HG03442 (cell line): ENCODE results near the gene ERH.
"Not testable (repeated sequence)": the region's sequence is repeated elsewhere in the genome, so short reads cannot be mapped to it uniquely, and the experiment has no call there.

ENCODE experiments used
- ATAC-seq: cut with Tn5 transposase; IDR thresholded peaks from one replicate; pipeline ENCODE4 v1.9.1; 2021; ENCODE audit warnings: mild to moderate bottlenecking, moderate library complexity; ENCODE audit not compliant: unreplicated experiment

Gene ERH

DNA sequence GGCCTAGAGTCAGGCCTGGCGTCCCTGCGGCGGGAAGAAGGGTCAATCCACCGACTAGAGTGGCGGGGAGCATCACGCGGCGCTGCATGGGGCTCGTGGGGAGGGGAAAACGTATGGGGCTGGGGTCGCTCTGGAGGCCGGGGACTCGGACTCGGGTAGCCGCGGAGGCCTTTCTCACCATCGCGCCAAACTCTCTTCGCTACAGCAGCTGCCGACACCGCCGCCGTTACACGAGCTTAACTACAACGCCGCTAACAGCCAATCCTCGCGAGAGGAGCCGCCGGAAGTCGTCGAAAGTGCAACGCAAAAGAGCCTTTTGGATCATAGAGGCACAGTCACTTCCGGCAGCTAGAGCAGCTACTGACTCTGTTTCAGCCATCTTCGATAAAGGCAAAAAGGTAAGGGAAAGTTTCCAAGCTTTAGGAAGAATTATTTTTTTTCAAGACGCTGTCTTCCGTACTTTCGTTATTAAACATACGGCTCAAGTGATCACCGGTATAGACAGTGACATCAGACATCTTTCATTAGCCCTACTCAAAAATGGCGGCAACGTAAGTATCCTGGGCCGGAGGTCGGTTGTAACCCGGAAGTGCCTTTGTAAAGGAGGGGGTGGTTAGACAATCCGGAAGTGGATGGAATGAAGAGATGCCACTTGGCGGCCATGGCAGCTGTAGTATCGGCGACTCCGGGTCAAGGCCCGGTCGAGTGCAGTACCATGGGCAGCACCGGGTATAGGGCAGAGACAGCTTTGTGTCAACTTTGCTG is at the start of gene ERH, which contains the start of gene SLC39A9:
Gene ERH, minus strand, starts transcription at position 247 of the 765 bp plus-strand sequence. Its CDS starts 66 bp downstream, at position 181.
Gene SLC39A9, plus strand, starts transcription at position 640 of the 765 bp plus-strand sequence. CDS start 678 bp downstream, outside the sequence.
- ATAC-seq, result peak; percentile 80

DNA sequence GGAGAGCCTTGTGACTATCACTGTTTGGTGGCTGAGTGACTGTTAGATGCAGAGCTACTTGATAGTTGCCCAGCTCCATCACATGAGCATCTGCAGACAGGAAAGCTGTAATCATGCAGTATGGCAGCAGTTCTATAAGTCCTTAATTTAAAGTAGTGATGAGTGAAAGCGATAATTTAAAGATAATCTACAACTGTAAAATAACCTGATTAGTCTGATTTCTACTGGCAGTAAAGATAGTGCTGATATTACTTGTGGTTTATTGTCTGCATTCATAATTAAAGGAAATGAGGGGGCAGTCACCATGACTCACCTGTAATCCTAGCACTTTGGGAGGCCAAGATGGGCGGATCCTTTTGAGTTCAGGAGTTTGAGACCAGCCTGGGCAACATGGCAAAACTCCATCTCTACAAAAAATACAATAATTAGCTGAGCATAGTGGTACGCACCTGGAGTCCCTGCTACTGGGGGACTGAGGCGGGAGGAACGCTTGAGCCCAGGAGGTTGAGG is 45.3 kb upstream of the ERH start:
- no peak for ATAC-seq

DNA sequence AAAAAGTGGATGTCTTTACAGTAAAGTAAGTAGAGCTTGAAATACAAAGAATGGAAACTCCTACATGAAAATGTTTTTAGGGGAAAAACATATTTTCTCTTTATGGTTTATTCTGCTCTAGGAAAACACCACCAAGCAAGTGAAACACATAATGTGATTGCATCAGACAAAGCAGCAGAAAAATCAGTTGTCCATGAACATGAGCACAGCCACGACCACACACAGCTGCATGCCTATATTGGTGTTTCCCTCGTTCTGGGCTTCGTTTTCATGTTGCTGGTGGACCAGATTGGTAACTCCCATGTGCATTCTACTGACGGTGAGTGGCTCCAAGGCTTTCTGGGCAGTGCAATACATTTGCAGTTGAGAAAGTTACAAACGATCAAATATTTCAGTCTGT is 43.8 kb upstream of the ERH start:
- ATAC-seq, result peak; percentile 60

DNA sequence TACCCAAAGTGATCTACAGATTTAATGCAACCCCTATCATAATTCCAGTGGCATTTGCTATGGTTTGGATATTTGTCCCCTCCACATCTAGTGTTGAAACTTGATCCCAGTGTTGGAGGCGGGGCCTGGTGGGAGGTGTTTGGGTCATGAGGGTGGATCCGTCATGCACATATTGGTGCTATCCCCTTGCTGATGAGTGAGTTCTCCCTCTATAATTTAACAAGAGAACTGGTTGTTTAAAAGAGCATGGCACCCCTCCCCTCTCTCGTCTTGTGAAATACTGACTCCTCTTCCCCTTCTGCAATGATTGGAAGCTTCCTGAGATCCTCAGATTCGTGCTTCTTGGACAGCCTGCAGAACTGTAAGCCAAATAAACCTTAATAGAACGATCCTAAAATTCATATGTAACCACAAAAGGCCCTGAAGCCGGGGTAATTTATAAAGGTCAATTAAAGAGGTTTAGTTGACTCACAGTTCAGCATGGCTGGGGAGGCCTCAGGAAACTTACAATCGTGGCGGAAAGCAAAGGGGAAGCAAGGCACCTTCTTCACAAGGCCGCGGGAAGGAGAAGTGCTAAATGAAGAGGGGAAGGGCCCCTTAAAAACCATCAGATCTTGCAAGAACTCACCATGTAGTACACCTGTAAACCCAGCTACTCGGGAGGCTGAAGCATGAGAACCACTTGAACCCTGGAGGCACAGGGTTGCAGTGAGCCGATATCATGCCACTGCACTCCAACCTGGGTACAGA is 41.6 kb upstream of the ERH start:
- no peak for ATAC-seq

DNA sequence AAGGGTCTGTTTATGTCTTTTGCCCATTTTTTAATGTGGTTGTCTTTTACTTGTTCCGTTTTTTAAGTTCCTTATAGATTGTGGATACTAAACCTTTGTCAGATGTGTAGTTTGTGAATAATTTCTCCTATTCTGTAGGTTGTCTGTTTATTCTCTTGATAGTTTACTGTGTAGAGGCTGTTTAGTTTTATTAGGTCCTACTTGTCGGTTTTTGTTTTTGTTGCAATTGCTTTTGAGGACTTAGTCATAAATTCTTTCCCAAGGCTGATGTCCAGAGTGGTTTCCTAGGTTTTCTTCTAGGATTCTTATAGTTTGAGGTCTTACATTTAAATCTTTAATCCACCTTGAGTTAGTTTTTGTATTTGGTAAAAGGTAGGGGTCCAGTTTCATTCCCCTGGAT is 34.3 kb upstream of the ERH start:
- ATAC-seq, result no peak

DNA sequence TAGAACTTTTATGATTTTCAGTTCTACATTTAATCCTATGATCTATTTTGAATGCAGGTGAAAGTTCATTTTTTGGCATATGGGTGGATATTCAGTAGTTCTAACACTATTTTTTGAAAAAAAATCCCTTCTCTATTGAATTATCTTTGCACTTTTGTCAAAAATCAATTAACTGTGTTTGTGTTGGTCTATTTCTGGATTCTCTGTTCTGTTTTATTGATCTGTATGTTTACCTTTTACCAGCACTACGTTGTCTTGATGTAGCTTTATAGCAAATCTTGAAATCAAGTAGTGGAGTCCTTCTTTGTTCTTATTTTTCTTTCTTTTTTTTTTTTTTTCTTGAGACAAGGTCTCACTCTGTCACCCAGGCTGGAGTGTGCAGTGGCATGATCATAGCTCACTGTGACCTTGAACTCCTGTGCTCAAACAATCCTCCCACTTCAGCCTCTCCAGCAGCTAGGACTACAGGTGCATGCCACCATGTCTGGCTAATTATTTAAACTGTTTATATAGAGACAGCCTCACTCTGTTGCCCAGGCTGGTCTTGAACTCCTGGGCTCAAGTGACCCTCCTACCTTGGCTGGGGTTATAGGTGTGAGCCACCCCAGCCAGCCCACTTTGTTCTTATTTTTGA is 32.3 kb upstream of the ERH start:
- no peak for ATAC-seq

DNA sequence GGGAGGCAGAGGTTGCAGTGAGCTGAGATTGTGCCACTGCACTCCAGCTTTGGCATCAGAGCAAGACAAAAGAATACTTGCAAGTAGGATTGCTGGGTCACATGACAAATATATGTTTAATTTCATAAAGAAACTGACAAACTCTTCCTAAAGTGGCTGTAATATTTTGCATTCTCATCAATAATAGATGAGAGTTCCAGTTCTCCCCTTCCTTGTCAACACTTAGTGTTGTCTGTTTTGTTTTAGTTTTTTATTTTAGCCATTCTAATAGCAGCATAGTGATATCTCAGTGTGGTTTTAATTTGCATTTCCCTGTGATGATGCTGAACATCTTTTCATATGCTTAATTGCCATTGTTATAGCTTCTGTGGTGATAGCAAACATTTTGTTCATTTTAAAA is 31.5 kb upstream of the ERH start:
- ATAC-seq, result no peak

DNA sequence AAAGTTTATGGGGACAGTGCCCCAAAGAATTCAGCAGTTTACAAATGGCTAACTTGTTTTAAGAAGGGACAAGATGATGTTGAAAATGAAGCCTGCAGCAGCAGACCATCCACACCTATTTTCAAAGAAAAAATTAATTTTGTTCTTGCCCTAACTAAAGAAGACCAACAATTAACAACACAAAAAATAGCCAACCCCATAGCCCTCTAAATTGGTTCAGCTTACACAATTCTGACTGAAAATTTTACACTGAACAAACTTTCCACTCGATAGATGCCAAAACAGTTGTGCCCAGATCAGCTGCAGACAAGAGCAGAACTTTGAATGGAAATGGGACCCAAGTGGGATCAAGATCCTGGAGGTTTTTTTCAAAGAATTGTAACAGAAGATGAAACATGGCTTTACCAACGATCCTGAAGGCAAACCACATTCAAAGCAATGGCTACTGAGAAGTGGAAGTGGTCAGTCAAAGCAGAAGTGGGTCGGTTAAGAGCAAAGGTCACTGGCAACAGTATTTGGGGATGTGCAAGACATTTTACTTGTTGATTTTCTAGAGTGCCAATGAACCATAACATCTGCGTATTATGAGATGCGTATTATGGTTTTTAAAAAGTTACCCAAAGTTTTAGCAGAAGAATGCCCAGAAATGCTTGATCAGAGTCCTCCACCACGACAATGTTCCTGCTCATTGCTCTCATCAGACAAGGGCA is 30.3 kb upstream of the ERH start:
- ATAC-seq, result no peak

DNA sequence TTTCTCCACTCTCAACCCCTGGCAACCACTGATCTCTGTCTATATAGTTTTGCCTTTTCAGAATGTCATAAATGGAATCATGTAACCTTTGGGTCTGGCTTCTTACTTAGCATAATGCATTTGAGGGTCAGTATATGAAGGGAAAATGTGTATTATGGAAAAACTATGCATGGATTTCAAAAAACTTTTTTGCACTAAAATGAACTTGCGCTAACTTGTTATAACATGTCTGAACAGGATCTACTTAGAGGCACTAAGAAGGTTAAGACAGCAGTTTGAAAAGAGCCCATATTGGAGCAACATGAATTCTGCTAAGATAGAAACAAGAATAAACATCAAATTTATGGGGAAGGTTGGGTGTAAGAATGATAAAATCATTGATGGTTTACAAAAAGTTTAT is 29.5 kb upstream of the ERH start:
- no peak for ATAC-seq

DNA sequence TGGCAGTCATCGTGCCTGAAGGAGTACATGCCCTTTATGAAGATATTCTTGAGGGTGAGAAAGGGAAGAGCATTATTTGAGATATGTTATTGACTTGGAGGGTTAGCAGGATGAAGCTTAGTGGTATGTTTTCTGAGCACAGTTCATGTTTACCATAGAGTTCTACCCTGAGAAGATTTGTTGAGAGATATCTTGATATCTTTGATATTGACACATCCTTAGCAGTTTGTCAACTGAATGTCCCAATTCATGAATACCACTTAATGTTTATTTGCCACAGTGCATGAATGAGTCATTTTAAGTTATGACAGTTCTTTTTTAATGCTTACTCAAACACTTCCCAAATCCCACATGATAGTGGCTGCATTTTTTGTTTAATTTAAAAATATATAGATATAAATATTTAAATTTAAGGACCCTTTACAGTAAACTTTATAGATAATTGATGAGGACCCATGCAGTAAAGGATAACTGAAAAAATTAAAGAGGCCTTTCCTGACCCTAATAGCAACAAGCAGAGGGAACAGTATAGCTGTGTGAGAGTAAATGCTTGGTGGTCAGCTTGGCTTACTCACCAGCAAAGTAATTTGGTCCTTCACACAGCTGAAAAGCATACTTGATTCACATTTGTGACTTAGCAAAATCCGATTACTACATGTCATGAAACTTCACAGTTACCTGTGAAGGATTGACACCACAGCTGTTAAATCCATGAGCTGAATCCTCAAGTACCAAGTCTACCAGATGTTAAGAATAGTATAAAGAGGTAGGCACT is 26.2 kb upstream of the ERH start:
- ATAC-seq, result no peak

DNA sequence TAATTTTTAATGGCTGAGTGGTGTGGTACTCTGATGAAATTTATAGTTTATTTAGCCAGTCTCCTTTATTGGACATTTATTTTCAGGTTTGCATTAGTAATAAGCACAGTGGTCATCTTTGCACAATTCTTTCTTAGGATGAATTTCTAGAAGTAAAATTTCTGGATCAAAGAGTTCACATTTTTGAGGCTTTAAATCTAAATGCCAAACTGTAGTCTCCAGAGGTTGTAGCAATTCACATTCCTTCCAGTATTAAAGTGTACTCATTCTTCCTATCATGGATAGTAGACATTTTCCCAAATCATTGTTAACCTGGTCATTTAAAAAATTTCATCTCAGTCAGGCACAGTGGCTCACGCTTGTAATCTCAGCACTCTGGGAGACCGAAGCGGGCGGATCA is 25.2 kb upstream of the ERH start:
- ATAC-seq, result no peak

DNA sequence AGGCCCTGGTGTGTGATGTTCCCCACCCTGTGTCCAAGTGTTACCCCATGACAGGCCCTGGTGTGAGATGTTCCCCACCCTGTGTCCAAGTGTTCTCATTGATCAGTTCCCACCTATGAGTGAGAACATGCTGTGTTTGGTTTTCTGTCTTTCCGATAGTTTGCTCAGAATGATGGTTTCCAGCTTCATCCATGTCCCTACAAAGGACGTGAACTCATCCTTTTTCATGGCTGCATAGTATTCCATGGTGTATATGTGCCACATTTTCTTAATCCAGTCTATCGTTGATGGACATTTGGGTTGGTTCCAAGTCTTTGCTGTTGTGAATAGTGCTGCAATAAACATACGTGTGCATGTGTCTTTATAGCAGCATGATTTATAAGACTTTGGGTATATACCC is 18.0 kb upstream of the ERH start:
- not testable (repeated sequence) for ATAC-seq

DNA sequence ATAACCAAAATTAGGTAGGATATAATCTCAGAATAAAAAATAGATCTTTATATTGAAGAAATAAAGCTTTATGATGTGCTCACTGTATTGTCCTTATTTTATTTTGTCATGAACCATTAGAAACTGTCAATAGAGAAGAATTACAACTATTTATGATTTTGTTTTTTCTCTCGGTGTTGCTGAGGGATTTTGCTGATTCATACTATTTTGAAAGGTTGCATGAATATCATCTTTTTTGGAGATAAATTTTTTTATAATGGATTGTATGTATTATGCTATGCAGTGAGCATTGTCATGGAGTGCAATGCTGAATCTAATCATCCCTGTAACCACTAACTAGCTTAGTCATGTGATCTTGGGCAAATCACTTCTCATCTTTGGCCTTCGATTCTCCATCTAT is 15.4 kb upstream of the ERH start:
- no peak for ATAC-seq

DNA sequence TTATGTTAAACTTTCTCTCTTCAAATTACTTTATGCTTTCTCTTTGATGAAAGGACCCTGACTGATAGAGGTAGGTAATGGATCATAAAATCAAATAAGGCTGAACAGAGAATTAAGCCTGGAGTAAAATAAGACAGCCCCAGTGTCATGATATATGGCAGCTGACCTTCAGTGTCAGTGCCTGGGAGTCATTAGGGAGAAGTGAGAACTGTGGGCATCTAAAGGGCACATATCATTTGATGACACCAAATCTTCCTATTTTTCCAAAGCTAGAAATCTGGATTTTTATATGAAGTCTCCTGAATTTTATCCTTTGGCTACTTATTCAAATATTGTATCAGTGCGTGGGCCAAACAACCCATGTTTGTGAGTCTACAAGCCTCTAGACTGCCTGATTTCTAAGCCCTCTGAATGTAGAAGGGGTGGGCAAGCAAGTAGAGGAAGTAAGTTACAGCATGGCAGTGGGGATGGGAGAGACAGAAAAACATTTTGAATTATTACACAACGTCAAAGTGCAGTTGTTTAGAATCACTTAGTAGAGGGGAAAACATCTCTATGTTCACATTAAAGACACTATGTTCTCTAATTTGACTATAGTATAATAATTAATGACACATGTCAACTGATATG is 10.3 kb upstream of the ERH start:
- ATAC-seq, result no peak

DNA sequence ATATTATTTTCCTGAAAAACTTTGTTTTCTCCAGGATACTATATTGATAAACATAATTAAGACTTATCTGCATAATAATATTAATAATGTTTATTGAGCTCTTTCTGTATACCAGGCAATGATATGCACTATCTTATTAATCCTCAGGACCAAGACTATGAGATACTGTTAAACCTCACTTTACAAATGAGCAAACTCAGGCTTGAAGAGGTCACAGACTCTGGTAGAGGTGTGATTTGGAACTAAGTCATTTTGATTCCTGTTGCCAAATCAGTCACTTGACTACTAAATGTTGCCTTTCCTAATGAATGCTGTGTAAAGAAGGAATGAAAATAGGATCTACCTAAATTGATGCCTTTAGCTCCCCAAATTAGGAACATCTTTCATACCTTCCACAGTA is 7.7 kb upstream of the ERH start:
- ATAC-seq, result no peak

DNA sequence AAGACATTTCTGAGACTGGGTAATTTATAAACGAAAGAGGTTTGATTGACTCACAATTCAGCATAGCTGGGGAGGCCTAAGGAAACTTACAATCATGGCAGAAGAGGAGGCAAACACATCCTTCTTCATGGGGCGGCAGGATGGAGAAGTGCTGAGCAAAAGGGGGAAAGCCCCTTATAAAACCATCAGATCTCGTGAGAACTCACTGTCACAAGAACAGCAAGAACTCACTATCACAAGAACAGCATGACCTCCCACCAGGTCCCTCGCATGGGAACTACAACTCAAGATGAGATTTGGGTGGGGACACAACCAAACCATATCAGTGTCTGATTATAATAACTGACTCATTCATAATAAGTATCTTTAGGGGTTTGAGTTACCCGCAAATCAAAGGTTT is 6.8 kb upstream of the ERH start:
- ATAC-seq, result no peak

DNA sequence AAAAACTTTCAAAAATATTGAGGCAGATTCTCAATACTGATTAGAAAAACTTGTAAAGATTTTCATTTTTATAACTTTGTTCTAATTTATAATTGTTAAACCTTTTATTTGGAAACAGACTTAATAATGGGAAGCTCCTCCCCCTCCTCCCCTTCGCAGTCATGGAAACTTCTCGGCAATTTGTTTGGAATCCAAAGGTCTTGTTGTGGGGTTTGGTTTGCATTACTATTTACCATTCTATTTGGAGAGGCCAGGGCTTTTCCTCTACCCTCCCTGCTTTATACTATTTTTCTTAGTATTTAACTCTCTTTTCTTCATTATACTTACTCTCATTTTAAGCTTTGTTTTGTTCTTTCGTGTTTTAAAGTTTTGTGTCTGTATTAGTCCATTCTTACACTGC is 6.4 kb upstream of the ERH start:
- ATAC-seq, result no peak

DNA sequence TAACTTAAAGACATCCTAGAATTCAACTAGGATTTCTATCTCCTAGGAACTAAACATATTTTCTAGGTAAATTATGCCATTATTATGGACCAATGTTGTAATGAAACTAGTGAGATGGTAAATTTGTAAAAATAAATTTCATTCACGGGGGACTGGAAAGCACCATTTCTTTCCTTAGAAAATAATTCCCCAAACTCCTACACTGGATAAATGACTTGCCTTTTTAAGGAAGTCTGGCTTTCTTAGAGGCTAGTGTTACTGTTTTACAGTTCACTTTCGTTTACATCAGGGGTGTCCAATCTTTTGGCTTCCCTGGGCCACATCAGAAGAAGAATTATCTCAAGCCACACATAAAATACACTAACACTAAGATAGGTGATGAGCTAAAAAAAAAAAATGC is 3.7 kb upstream of the ERH start:
- ATAC-seq, result no peak

DNA sequence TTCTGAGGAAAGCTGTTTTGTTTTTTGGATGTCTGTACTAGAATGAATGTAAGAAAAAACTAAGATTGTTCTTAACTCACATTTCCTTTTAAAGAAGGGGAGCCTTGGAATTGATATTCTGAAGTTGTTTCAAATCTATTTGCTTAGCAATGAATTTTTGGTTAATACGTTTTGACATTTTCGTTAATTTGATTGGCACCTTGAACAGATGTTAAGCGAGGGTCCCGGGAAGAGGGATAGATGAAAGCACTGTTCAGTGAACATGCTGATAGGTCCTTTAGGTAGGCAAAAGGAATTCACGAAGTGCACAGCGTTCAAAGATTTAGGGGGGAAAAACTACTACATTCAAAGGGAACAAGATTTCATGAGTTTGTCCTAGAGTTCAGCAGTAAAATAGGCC is 2.1 kb upstream of the ERH start:
- ATAC-seq, result no peak

DNA sequence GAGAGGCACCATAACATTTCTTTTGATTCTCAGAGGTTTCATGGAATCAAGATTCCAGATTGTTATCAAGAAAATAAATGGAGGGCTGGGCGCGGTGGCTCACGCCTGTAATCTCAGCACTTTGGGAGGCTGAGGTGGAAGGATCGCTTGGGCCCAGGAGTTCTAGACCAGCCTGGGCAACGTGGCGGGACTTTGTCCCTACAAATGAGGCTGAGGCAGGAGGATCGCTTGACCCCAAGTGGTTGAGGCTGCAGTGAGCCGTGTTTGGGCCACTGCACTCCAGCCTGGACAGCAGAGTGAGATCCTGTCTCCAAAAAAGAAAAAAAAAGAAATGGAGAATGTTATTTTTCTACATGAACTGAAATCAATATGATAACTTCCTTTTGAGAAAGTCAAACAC is 1.7 kb upstream of the ERH start:
- no peak for ATAC-seq
